IMR-90 (cell line): ENCODE measurements around the gene GP5. TPM values are rescaled to one million over a fixed set of nuclear protein-coding genes. Genes with fewer than 3 reads are reported as not detected.

Experiments used
- ATAC-seq: fragments of 200-7000 bp; cut with Tn5 transposase; 2 replicates; pipeline ENCODE4 v1.9.1; 2020; ENCODE audit warnings: low read depth, mild to moderate bottlenecking, moderate library complexity
- BruUV-seq: library from RNA; stranded (reverse); fragments of 400-500 nt; replicated peaks from 2 replicates; lab custom pipeline; 2021; lab: Mats Ljungman, UMichigan
- CTCF ChIA-PET: fragments of 300-600 bp; formaldehyde crosslinking; extraction: SDS; loops from one replicate; lab custom pipeline; 2021; ENCODE audit warnings: antibody characterized with exemption; lab: Yijun Ruan, JAX
- POLR2A ChIA-PET: fragments of 300-600 bp; sonication (Branson Sonifier 250); formaldehyde crosslinking; loops from one replicate; lab custom pipeline; 2022; ENCODE audit warnings: antibody characterized with exemption; ENCODE audit not compliant: unreplicated experiment; lab: Charles Lee
- DNase-seq: peaks from one replicate; pipeline ENCODE4 v3.0.0; 2013
- H2AFZ ChIP-seq: replicated peaks from 2 replicates; pipeline ENCODE3; 2013; ENCODE audit warnings: low read length, mild to moderate bottlenecking; ENCODE audit not compliant: poor library complexity
- H2AK5ac ChIP-seq: 2 replicates; pipeline ENCODE4 v1.6.1; 2013; ENCODE audit warnings: low read depth, low read length, inconsistent platforms
- H2AK9ac ChIP-seq: replicated peaks from 2 replicates; pipeline ENCODE3; 2013; ENCODE audit warnings: mild to moderate bottlenecking, low read depth, low read length, moderate library complexity; ENCODE audit not compliant: poor library complexity
- H2BK120ac ChIP-seq: 2 replicates; pipeline ENCODE4 v1.6.1; 2013; ENCODE audit warnings: low read depth, low read length, inconsistent platforms
- H2BK15ac ChIP-seq: 3 replicates; pipeline ENCODE4 v1.6.1; 2013; ENCODE audit warnings: low read depth, low read length, inconsistent platforms
- H2BK20ac ChIP-seq: 2 replicates; pipeline ENCODE4 v1.6.1; 2013; ENCODE audit warnings: low read depth, mild to moderate bottlenecking, inconsistent platforms, low read length, moderate library complexity
- H2BK5ac ChIP-seq: 2 replicates; pipeline ENCODE4 v1.6.1; 2013; ENCODE audit warnings: mild to moderate bottlenecking, low read depth, low read length, inconsistent platforms; ENCODE audit not compliant: poor library complexity, severe bottlenecking
- H3K14ac ChIP-seq: replicated peaks from 2 replicates; pipeline ENCODE4 v1.6.1; 2013; ENCODE audit warnings: low read depth, low read length, inconsistent platforms
- H3K18ac ChIP-seq: 2 replicates; pipeline ENCODE4 v1.6.1; 2013; ENCODE audit warnings: low read depth, low read length, control low read depth
- H3K23ac ChIP-seq: 2 replicates; pipeline ENCODE4 v1.6.1; 2013; ENCODE audit warnings: low read depth, low read length, inconsistent platforms
- H3K27ac ChIP-seq: 2 replicates; pipeline ENCODE4 v1.5.1; 2013; ENCODE audit warnings: mild to moderate bottlenecking, control low read depth, low read length; ENCODE audit not compliant: insufficient read depth
- H3K27me3 ChIP-seq: 2 replicates; pipeline ENCODE4 v1.6.1; 2013; ENCODE audit warnings: low read length; ENCODE audit not compliant: control insufficient read depth, insufficient read depth
- H3K36me3 ChIP-seq: 2 replicates; pipeline ENCODE4 v1.6.1; 2013; ENCODE audit warnings: low read length, mixed read lengths; ENCODE audit not compliant: control insufficient read depth, insufficient read depth
- H3K4ac ChIP-seq: 2 replicates; pipeline ENCODE4 v1.6.1; 2013; ENCODE audit warnings: low read depth, low read length, inconsistent platforms
- H3K4me1 ChIP-seq: 2 replicates; pipeline ENCODE4 v1.6.1; 2013; ENCODE audit warnings: low read length, mixed read lengths; ENCODE audit not compliant: control insufficient read depth, insufficient read depth
- H3K4me2 ChIP-seq: 2 replicates; pipeline ENCODE4 v1.6.1; 2013; ENCODE audit warnings: low read depth, mild to moderate bottlenecking, control low read depth, low read length, moderate library complexity
- H3K4me3 ChIP-seq: 2 replicates; pipeline ENCODE4 v1.5.1; 2013; ENCODE audit warnings: low read depth, mild to moderate bottlenecking, control low read depth, low read length, moderate library complexity; ENCODE audit not compliant: insufficient read depth
- H3K56ac ChIP-seq: 2 replicates; pipeline ENCODE4 v1.6.1; 2013; ENCODE audit warnings: low read length, inconsistent platforms; ENCODE audit not compliant: insufficient read depth; ENCODE audit errors: extremely low read depth
- H3K79me1 ChIP-seq, 2 experiments: 2 replicates each; pipeline ENCODE4 v1.6.1; 2013; ENCODE audit warnings: low read length in 2 of 2, inconsistent platforms in 1 of 2, low read depth in 1 of 2
- H3K9ac ChIP-seq: 2 replicates; pipeline ENCODE4 v1.6.1; 2013; ENCODE audit warnings: low read depth, low read length, control low read depth
- H3K9me1 ChIP-seq: 2 replicates; pipeline ENCODE4 v1.6.1; 2013; ENCODE audit warnings: low read length, inconsistent platforms; ENCODE audit not compliant: insufficient read depth
- H3K9me3 ChIP-seq: 2 replicates; pipeline ENCODE4 v1.6.1; 2013; ENCODE audit warnings: low read length; ENCODE audit not compliant: control insufficient read depth, insufficient read depth
- H4K20me1 ChIP-seq: 2 replicates; pipeline ENCODE4 v1.6.1; 2013; ENCODE audit warnings: low read length, inconsistent platforms; ENCODE audit not compliant: insufficient read depth
- H4K5ac ChIP-seq: 2 replicates; pipeline ENCODE4 v1.6.1; 2013; ENCODE audit warnings: mild to moderate bottlenecking, low read depth, low read length, control low read depth
- H4K8ac ChIP-seq, 2 experiments: 2 replicates each; pipeline ENCODE4 v1.6.1; 2013; ENCODE audit warnings: low read depth in 2 of 2, low read length in 2 of 2, control low read depth in 1 of 2, inconsistent platforms in 1 of 2
- H4K91ac ChIP-seq: 2 replicates; pipeline ENCODE4 v1.6.1; 2013; ENCODE audit warnings: low read depth, low read length, inconsistent platforms; ENCODE audit not compliant: insufficient read depth
- BHLHE40 ChIP-seq: fragments of 150-350 bp; IDR thresholded peaks from 2 replicates; pipeline ENCODE4 v1.6.1; 2016; ENCODE audit warnings: mild to moderate bottlenecking, low read depth, low read length
- CHD1 ChIP-seq: IDR thresholded peaks from 2 replicates; pipeline ENCODE4 v1.6.1; 2012; ENCODE audit warnings: low read depth, low read length, improper control_type of control experiment
- FOS ChIP-seq: fragments of 150-350 bp; IDR thresholded peaks from 2 replicates; pipeline ENCODE4 v1.6.1; 2016; ENCODE audit warnings: low read depth, low read length
- SMC3 ChIP-seq: fragments of 150-350 bp; IDR thresholded peaks from 2 replicates; pipeline ENCODE4 v1.6.1; 2016; ENCODE audit warnings: low read depth, mild to moderate bottlenecking, antibody characterized with exemption, low read length, moderate library complexity
- WGBS, 2 experiments: methylation state at CpG; one replicate each; pipeline versions ENCODE4 v1.1.5 to v1.1.7; 2013; ENCODE audit warnings: missing lambda C conversion rate in 2 of 2; ENCODE audit not compliant: insufficient read length in 1 of 2; ENCODE audit errors: extremely low coverage in 2 of 2; 5-methylcytosine and 5-hydroxymethylcytosine counted together
- dilution Hi-C: fragments of 300-500 bp; cut with HindIII; formaldehyde crosslinking; loops from one replicate; pipeline ENCODE4 v1.14.3; 2018; ENCODE audit warnings: low sequenced_read_pairs; ENCODE audit not compliant: unreplicated experiment
- in situ Hi-C: fragments of 300-500 bp; cut with MboI; formaldehyde crosslinking; loops from 3 replicates; pipeline ENCODE4 v1.14.3; 2019; ENCODE audit warnings: low sequenced_read_pairs, inconsistent platforms, mixed read lengths
- intact Hi-C: fragments of 100-400 bp; cut with micrococcal nuclease; formaldehyde crosslinking; loops from 2 replicates; pipeline ENCODE4 v1.10.0; 2022
- polyA plus RNA-seq, 3 experiments: library from polyadenylated mRNA; depleted of rRNA; stranded (reverse); fragments of >200 nt; gene quantifications; 2 replicates each; pipeline ENCODE4 v1.2.3, GENCODE V29; 2012; ENCODE audit warnings: low replicate concordance in 1 of 3
- total RNA-seq: library from RNA; depleted of rRNA; stranded (reverse); fragments of >200 nt; gene quantifications from 2 replicates; pipeline ENCODE4 v1.2.3, GENCODE V29; 2012
- TF ChIP-seq, protein P1 (sequence below): fragments of 150-350 bp; IDR thresholded peaks from 2 replicates; pipeline ENCODE4 v1.6.1; 2016; ENCODE audit warnings: low read depth, mild to moderate bottlenecking, low read length, moderate library complexity, borderline replicate concordance
- TF ChIP-seq, protein P2 (sequence below): conservative IDR thresholded peaks from 2 replicates; pipeline ENCODE4 v1.5.1; 2012; ENCODE audit warnings: mild to moderate bottlenecking, low read depth, low read length, improper control_type of control experiment
- TF ChIP-seq, protein P3 (sequence below): fragments of 150-350 bp; IDR thresholded peaks from 2 replicates; pipeline ENCODE4 v1.6.1; 2017; ENCODE audit warnings: mild to moderate bottlenecking, antibody characterized with exemption, low read length, low read depth

GP5 gene
- total and polyA plus RNA-seq, 2 of the 4 experiments (the other 2 are of a cell fraction) = under 0.01 to 0.12 TPM

DNA sequence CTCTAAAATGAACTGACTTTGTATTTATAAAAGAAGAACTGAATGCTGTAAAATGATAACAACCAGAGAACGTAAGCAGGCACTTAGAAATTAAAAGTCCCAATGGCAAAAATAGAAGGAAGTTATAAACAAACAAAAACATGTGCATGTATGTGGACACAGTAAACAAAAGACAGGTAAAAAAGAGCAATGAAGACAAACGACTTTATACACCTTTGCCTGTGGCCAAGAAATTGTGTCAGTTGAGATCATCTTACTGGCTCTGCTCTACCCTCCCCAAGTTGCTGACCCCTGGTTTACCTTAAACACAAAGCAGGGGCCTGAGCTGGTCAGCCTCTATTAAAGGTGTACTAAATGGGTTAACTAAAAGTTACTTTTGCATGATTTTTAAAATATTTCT lies 41.7 kb upstream of the GP5 start:
- H4K5ac ChIP-seq = no peak overlapping the region
- no TSS peak for BruUV-seq
- no peak for DNase-seq
- ATAC-seq = no peak
- H3K9ac ChIP-seq = no peak overlapping the region
- ChIA-PET CTCF (interaction anchor here (2.3 kb wide), 1 partner anchor 10 kb away, joined by 6 read pairs; no protein-coding TSS in a partner anchor), POLR2A (no interaction called here)
- H3K4me2 ChIP-seq = no peak overlapping the region
- H2BK20ac ChIP-seq = no peak overlapping the region
- in situ Hi-C loops (no loop called here), dilution Hi-C loops (no loop called here), intact Hi-C loops (loop anchor here (1.0 to 2.0 kb wide), 2 partner anchors 8 to 18 kb away; no protein-coding TSS in a partner anchor)
- H2BK120ac ChIP-seq = no peak overlapping the region
- H3K14ac ChIP-seq = no peak overlapping the region
- H3K27ac ChIP-seq = no peak overlapping the region; the same call in 1 of the 2 replicates
- H3K4me3 ChIP-seq = no peak overlapping the region
- H3K4ac ChIP-seq = no peak overlapping the region
- no peak overlapping the region for H2AK9ac ChIP-seq
- peaks cover 7% of the 10 kb centered on the region for H3K4me1 ChIP-seq
- no peak overlapping the region for H4K8ac ChIP-seq
- no peak overlapping the region for H3K18ac ChIP-seq
- no peak overlapping the region for H2BK5ac ChIP-seq
- H4K91ac ChIP-seq = no peak overlapping the region
- H3K79me1 ChIP-seq = peaks cover 31 to 50% of the 10 kb centered on the region in 2 experiments
- H2BK15ac ChIP-seq = no peak overlapping the region
- no peaks in the 10 kb centered on the region for H3K9me3 ChIP-seq
- no peak overlapping the region for H3K56ac ChIP-seq
- no peak overlapping the region for H3K23ac ChIP-seq
- H4K20me1 ChIP-seq = peaks cover 14% of the 10 kb centered on the region
- no peak overlapping the region for H2AK5ac ChIP-seq
- no peak overlapping the region for H2AFZ ChIP-seq
- H3K27me3 ChIP-seq = no peaks in the 10 kb centered on the region
- H3K36me3 ChIP-seq = peaks cover 33% of the 10 kb centered on the region
- WGBS, 2 experiments = no CpG with 5 or more reads among the region's 2 CpGs
- TF ChIP-seq FOS (no peak), CHD1 (no peak), BHLHE40 (no peak), SMC3 (no peak)
- TF ChIP-seq, protein P1, sequence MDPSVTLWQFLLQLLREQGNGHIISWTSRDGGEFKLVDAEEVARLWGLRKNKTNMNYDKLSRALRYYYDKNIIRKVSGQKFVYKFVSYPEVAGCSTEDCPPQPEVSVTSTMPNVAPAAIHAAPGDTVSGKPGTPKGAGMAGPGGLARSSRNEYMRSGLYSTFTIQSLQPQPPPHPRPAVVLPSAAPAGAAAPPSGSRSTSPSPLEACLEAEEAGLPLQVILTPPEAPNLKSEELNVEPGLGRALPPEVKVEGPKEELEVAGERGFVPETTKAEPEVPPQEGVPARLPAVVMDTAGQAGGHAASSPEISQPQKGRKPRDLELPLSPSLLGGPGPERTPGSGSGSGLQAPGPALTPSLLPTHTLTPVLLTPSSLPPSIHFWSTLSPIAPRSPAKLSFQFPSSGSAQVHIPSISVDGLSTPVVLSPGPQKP = no peak
- TF ChIP-seq, protein P2, sequence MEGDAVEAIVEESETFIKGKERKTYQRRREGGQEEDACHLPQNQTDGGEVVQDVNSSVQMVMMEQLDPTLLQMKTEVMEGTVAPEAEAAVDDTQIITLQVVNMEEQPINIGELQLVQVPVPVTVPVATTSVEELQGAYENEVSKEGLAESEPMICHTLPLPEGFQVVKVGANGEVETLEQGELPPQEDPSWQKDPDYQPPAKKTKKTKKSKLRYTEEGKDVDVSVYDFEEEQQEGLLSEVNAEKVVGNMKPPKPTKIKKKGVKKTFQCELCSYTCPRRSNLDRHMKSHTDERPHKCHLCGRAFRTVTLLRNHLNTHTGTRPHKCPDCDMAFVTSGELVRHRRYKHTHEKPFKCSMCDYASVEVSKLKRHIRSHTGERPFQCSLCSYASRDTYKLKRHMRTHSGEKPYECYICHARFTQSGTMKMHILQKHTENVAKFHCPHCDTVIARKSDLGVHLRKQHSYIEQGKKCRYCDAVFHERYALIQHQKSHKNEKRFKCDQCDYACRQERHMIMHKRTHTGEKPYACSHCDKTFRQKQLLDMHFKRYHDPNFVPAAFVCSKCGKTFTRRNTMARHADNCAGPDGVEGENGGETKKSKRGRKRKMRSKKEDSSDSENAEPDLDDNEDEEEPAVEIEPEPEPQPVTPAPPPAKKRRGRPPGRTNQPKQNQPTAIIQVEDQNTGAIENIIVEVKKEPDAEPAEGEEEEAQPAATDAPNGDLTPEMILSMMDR = no peak
- TF ChIP-seq, protein P3, sequence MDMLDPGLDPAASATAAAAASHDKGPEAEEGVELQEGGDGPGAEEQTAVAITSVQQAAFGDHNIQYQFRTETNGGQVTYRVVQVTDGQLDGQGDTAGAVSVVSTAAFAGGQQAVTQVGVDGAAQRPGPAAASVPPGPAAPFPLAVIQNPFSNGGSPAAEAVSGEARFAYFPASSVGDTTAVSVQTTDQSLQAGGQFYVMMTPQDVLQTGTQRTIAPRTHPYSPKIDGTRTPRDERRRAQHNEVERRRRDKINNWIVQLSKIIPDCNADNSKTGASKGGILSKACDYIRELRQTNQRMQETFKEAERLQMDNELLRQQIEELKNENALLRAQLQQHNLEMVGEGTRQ = no peak
- H3K9me1 ChIP-seq = 0 out of 2 replicates have a peak, but pooled peaks cover 2% of the 10 kb centered on the region
